Measurements from ENCODE around the gene HACD2.
A peak's percentile ranks its signal among the peaks of the same experiment; 100 is the strongest.

The HACD2 gene

DNA sequence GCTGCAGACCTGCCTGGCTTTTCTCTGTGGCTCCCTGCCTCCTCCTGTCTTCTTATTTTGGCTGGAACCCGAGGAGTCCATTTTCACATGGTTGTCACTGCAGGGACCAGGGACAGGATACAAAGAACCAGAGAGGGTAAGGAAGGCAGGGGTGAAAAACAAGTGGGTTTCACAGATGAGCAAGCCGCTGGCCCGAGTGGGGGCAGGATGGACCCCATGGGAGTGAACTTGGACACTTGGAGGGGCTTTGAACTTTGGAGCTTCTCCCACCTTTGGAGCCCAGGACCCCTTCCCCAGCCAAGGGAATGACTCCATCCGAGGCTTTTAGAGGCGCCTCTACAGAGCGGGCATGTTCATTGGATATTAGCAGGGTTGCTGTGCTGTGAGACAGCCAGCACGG is 109.1 kb downstream of the HACD2 start:
- H3K4me2 ChIP-seq = peak overlapping the region; percentile 20 to 67 (median 40); a peak in 21 of 22 replicates
- no peak for TF ChIP-seq Cebpa-rat (IDR thresholded peaks at IDR 0.05)

DNA sequence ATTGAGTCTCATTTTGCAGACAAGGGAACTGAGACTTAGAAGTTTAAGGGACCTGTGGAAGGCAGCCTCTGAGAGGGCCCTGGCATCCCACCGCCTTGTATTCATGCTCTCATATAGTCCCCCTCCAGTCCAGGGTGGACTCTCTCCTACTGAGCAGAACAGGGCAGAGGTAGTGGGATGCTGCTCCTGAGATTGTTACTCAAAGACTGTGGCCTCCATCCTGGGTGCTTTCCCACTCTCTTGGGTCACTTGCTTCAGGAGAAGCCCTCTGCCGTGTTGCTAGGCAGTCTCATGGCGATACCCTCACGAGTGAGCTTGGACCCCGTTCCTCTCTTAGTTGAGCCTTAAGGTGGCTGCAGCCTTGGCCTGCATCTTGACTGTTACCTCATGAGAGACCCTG is 113.7 kb downstream of the HACD2 start:
- no peak for TF ChIP-seq Cebpa-rat (IDR thresholded peaks at IDR 0.05)
- H3K4me1 ChIP-seq = peaks cover 6 to 13% (median 11%) of the 10 kb centered on the region in 10 experiments; a peak in 18 of 20 replicates
- no peaks in the 10 kb centered on the region; a peak in 1 of 22 replicates for H4K20me1 ChIP-seq
- H3K27ac ChIP-seq = no peak overlapping the region
- H3K4me2 ChIP-seq = no peak overlapping the region
- no peaks in the 10 kb centered on the region for H3K27me3 ChIP-seq
- H3K9ac ChIP-seq = no peak overlapping the region
- no peaks in the 10 kb centered on the region for H3K36me3 ChIP-seq
- H3K4me3 ChIP-seq = no peak overlapping the region
- no peaks in the 10 kb centered on the region for H3K9me3 ChIP-seq (replicated peaks in 1 of 11)

More for the DNA sequence above, 109.1 kb downstream of the HACD2 start:
- Histone ChIP-seq H4K20me1 (no peaks in the 10 kb centered on the region; a peak in 1 of 22 replicates), H3K36me3 (no peaks in the 10 kb centered on the region), H3K9ac (no peak overlapping the region), H3K4me1 (peaks cover 12 to 60% (median 42%) of the 10 kb centered on the region in 10 experiments; a peak in 19 of 20 replicates), H3K9me3 (replicated peaks in 1 of 11) (no peaks in the 10 kb centered on the region), H3K27ac (no peak overlapping the region), H3K27me3 (peaks cover 0 to 12% (median 0%) of the 10 kb centered on the region in 11 experiments; a peak in 4 of 22 replicates), H3K4me3 (no peak overlapping the region)

DNA sequence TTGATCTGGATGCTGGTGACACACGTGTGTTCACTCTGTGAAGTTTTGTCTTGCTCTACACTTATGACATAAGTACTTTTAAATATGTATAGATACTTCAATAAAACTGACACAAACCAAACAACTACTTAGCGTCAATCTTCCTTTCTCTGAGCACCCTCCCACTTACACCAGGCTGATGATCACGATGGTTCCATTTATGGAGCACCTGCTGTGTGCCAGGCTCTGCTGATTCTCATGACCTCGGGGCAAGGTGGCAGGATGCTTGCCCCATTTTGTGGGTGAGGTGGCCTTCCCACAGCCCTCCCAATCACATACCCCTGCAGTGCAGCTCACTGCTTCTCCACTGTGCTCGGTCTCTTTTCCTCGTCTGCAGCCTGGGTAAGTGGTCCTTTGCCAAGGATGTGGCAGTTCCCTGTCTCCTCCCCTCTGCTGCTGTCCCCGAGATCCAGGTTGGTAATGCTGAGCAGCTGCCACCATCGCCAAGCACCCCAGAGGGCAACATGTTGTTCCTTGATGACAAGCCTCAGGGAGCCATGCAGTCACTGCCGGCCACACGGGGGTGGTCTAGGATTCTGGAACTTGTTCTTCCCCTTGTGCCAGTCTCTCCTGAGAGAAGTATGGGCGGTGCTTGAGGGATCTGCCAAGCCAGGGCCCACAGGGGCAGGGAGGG is 115.4 kb downstream of the HACD2 start:
- Histone ChIP-seq H3K36me3 (no peaks in the 10 kb centered on the region), H3K9me3 (replicated peaks in 1 of 11) (no peaks in the 10 kb centered on the region), H3K4me3 (no peak overlapping the region), H4K20me1 (no peaks in the 10 kb centered on the region; a peak in 1 of 22 replicates), H3K4me2 (no peak overlapping the region), H3K27me3 (no peaks in the 10 kb centered on the region), H3K4me1 (no peaks in the 10 kb centered on the region), H3K27ac (no peak overlapping the region), H3K9ac (no peak overlapping the region)
- no peak for TF ChIP-seq Cebpa-rat (IDR thresholded peaks at IDR 0.05)

DNA sequence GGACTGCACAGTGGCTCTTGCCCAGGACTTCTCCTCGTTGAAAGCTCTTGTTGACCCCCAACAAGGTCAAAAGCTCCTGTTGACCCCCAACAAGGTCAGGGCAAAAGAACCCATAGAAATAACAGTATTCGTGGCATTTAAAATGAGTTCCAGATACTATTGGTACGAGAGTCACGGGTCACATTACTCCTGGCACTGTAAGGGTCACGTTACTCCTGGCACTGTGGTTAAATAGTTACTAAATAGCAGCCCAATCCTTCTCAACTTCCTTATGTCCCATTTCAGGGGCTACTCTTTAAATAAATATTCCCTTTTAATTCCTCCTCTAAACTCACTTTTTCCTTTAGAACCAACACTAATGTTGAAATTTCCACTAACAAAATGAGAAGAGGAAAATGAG is 117.8 kb downstream of the HACD2 start:
- Histone ChIP-seq H4K20me1 (no peaks in the 10 kb centered on the region; a peak in 1 of 22 replicates), H3K9ac (no peak overlapping the region), H3K27ac (no peak overlapping the region), H3K36me3 (no peaks in the 10 kb centered on the region), H3K4me1 (peaks cover 0 to 5% (median 2%) of the 10 kb centered on the region in 10 experiments; a peak in 4 of 20 replicates), H3K4me2 (no peak overlapping the region), H3K9me3 (replicated peaks in 1 of 11) (no peaks in the 10 kb centered on the region), H3K27me3 (no peaks in the 10 kb centered on the region), H3K4me3 (no peak overlapping the region)
- TF ChIP-seq Cebpa-rat (IDR thresholded peaks at IDR 0.05) = no peak

DNA sequence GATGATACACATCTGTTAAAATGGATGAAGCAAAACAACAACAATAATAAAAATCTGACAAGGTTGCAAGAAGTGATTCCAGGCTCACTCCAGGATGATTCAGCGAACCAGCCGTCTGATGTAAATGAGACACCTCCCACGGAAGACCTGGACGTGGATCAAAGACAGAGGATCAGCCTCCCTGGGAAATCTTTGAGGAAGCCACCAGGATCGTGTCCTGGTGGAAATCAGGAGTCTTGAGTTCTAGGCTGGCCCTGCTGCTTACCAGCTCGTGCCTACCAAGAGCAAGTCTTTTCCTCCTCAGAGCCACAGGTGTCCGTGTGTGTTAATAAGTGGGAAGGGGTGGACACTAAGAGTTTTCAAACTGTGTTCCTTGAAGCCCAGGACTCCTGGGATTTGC is 120.6 kb downstream of the HACD2 start:
- Histone ChIP-seq H3K4me1 (peaks cover 0 to 12% (median 6%) of the 10 kb centered on the region in 10 experiments; a peak in 10 of 20 replicates), H3K4me2 (no peak overlapping the region), H3K9ac (no peak overlapping the region), H3K27ac (no peak overlapping the region), H3K9me3 (replicated peaks in 1 of 11) (peaks cover 0 to 8% (median 0%) of the 10 kb centered on the region in 11 experiments; a peak in 3 of 22 replicates), H3K27me3 (no peaks in the 10 kb centered on the region), H3K36me3 (no peaks in the 10 kb centered on the region), H3K4me3 (no peak overlapping the region), H4K20me1 (no peaks in the 10 kb centered on the region; a peak in 1 of 22 replicates)
- TF ChIP-seq Cebpa-rat (IDR thresholded peaks at IDR 0.05) = no peak

DNA sequence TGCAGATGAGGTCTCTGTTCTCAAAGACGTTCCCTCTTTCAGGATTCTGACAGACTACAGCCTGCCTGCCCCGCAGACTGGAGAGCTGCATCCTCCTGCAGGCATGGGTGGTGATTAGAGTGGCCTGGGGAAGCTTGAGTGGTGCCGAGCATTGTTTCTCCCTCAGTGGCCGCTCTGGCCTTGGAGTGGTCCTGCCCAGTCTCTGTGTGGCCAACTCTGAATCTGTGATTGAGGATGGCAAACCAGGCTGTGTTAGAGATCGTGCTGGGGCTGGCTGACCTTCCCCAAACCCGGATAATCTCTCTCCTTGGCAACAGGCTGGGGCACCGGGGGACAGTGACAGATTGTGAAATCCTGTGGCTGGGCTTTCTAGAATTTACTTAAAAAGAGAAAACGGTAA is 125.0 kb downstream of the HACD2 start:
- H3K4me2 ChIP-seq = peak overlapping the region in 4 of 11 experiments; percentile 22 to 45 (median 33); a peak in 5 of 22 replicates
- no peaks in the 10 kb centered on the region for H3K36me3 ChIP-seq
- peaks cover 0 to 23% (median 14%) of the 10 kb centered on the region in 10 experiments; a peak in 14 of 20 replicates for H3K4me1 ChIP-seq
- no peaks in the 10 kb centered on the region for H4K20me1 ChIP-seq
- H3K27ac ChIP-seq = no peak overlapping the region
- H3K4me3 ChIP-seq = no peak overlapping the region
- peaks cover 0 to 8% (median 0%) of the 10 kb centered on the region in 11 experiments; a peak in 3 of 22 replicates for H3K9me3 ChIP-seq (replicated peaks in 1 of 11)
- H3K27me3 ChIP-seq = no peaks in the 10 kb centered on the region
- no peak for TF ChIP-seq Cebpa-rat (IDR thresholded peaks at IDR 0.05)
- H3K9ac ChIP-seq = no peak overlapping the region

DNA sequence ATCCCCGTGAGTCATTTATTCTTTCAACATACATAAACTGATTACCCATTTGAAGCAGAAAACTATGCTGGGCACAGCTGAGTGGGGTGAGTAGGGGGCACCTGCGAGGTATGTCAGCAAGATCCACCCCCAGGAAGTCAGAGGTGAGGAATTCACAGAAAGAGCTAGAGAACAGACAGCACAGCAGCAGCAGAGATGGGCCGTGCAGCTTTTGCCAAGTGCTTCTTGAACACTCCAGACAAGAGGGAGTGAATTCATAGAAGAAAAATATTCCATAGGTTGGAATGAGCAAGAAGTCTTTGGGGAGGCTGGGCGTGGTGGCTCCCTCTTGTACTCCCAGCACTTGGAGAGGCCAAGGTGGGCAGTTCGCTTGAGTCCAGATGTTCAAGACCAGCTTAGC is 126.6 kb downstream of the HACD2 start:
- H3K9me3 ChIP-seq (replicated peaks in 1 of 11) = peaks cover 0 to 8% (median 0%) of the 10 kb centered on the region in 11 experiments; a peak in 3 of 22 replicates
- no peak overlapping the region for H3K9ac ChIP-seq
- peak overlapping the region in 8 of 11 experiments; percentile 12 to 56 (median 35); a peak in 8 of 22 replicates for H3K4me2 ChIP-seq
- H3K4me1 ChIP-seq = peaks cover 0 to 23% (median 14%) of the 10 kb centered on the region in 10 experiments; a peak in 14 of 20 replicates
- no peak overlapping the region for H3K27ac ChIP-seq
- H3K4me3 ChIP-seq = no peak overlapping the region
- TF ChIP-seq Cebpa-rat (IDR thresholded peaks at IDR 0.05) = no peak
- no peaks in the 10 kb centered on the region for H4K20me1 ChIP-seq
- no peaks in the 10 kb centered on the region for H3K36me3 ChIP-seq
- no peaks in the 10 kb centered on the region for H3K27me3 ChIP-seq

DNA sequence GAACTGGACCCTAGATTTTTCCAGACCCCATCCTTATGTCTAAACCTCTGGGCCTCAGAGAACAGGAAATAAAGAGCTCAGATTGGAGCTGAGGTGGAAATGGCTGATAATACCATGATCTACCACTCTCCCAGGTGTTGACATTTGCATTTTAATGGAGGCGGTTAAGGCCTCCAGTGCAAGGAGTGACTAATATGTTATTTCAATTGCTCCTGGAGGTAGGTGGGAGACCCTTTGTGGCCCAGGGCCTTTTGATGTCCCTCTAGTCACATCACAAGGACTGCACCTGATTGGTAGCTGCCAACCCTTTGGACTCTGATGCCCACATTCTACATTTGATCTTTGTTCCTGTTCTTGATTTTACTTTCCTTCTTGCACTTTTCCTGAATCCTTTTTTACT is 127.0 kb downstream of the HACD2 start:
- Histone ChIP-seq H3K9ac (no peak overlapping the region), H3K4me2 (no peak overlapping the region), H3K4me3 (no peak overlapping the region), H3K9me3 (replicated peaks in 1 of 11) (peaks cover 0 to 8% (median 0%) of the 10 kb centered on the region in 11 experiments; a peak in 3 of 22 replicates), H3K27ac (no peak overlapping the region), H3K36me3 (no peaks in the 10 kb centered on the region), H3K4me1 (peaks cover 0 to 23% (median 14%) of the 10 kb centered on the region in 10 experiments; a peak in 14 of 20 replicates), H3K27me3 (no peaks in the 10 kb centered on the region), H4K20me1 (no peaks in the 10 kb centered on the region)
- TF ChIP-seq Cebpa-rat (IDR thresholded peaks at IDR 0.05) = no peak

DNA sequence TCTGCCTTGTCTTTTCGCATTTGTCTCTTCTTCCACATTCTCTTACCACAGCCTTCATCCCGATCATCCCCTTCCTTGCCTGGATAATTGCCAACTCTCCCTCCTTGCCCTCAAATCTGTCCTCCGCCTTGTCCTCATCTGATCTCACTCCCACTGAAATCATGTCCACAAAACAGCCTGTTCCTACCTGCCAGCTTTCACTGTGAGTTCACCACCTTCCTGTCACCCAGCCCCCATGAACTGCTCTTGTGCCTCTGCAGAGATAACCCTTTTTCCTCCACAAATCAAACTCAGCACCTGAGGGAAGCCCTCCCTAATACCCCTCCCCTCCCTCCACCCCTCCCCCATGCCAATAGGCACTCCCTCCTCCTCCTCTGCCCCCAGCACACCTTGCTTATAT is 131.2 kb downstream of the HACD2 start:
- Histone ChIP-seq H3K36me3 (no peaks in the 10 kb centered on the region), H3K4me2 (no peak overlapping the region), H4K20me1 (peaks cover 0 to 9% (median 0%) of the 10 kb centered on the region in 11 experiments; a peak in 2 of 22 replicates), H3K9me3 (replicated peaks in 1 of 11) (peaks cover 0 to under 1% (median 0%) of the 10 kb centered on the region in 11 experiments; a peak in 1 of 22 replicates), H3K27ac (no peak overlapping the region), H3K4me1 (peaks cover 0 to 18% (median 6%) of the 10 kb centered on the region in 10 experiments; a peak in 15 of 20 replicates), H3K27me3 (peaks cover 27 to 31% (median 30%) of the 10 kb centered on the region in 11 experiments), H3K9ac (no peak overlapping the region), H3K4me3 (no peak overlapping the region)
- no peak for TF ChIP-seq Cebpa-rat (IDR thresholded peaks at IDR 0.05)
